Keratinocyte (primary cell): Measurements from ENCODE around the gene CABLES2.

Experiments used
- EZH2 ChIP-seq: IDR thresholded peaks from one replicate; pipeline ENCODE4 v1.6.1; 2012; ENCODE audit warnings: inconsistent platforms, mild to moderate bottlenecking, low read length, moderate library complexity
- TF ChIP-seq, protein P1 (sequence below), 3 experiments: IDR thresholded peaks in 1 of 3; conservative IDR thresholded peaks in 1 of 3; optimal IDR thresholded peaks in 1 of 3; 2 replicates in 2 of 3; 3 replicates in 1 of 3; pipeline versions ENCODE3 to v1.5.1; 2011; ENCODE audit warnings: low read length in 3 of 3, mild to moderate bottlenecking in 3 of 3, moderate library complexity in 2 of 3, control low read depth in 1 of 3, inconsistent platforms in 1 of 3; ENCODE audit not compliant: insufficient read depth in 2 of 3; ENCODE audit errors: extremely low read depth in 1 of 3

- TF ChIP-seq, protein P1, sequence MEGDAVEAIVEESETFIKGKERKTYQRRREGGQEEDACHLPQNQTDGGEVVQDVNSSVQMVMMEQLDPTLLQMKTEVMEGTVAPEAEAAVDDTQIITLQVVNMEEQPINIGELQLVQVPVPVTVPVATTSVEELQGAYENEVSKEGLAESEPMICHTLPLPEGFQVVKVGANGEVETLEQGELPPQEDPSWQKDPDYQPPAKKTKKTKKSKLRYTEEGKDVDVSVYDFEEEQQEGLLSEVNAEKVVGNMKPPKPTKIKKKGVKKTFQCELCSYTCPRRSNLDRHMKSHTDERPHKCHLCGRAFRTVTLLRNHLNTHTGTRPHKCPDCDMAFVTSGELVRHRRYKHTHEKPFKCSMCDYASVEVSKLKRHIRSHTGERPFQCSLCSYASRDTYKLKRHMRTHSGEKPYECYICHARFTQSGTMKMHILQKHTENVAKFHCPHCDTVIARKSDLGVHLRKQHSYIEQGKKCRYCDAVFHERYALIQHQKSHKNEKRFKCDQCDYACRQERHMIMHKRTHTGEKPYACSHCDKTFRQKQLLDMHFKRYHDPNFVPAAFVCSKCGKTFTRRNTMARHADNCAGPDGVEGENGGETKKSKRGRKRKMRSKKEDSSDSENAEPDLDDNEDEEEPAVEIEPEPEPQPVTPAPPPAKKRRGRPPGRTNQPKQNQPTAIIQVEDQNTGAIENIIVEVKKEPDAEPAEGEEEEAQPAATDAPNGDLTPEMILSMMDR (optimal IDR thresholded peaks at IDR 0.05 in 1 of 3, IDR thresholded peaks at IDR 0.05 in 1 of 3, conservative IDR thresholded peaks at IDR 0.05 in 1 of 3; ENCODE audit: extremely low read depth in 1 of 3, insufficient read depth in 2 of 3, low read length in 3 of 3), result no peak
- TF ChIP-seq EZH2, result no peak
Observed at GRCh38 chr20:62404112-62404665, 2.9 kb downstream of the CABLES2 start.
